Breast epithelium (tissue), 4 donors: ENCODE data around the gene ISYNA1. TPM values are rescaled to one million over a fixed set of nuclear protein-coding genes. Genes with fewer than 3 reads are reported as not detected.

Experiments used
- DNase-seq, 2 donors: peaks; one replicate each; pipeline ENCODE4 v3.0.0-alpha.2; 2019; ENCODE audit warnings: low spot score in 2 of 2
- H3K27ac ChIP-seq, 2 donors: fragments of 200-600 bp; sonication (generic) in 1 of 2; one replicate each; pipeline ENCODE4 v1.5.1; 2016 to 2019; ENCODE audit warnings: mild to moderate bottlenecking in 1 of 2
- H3K27me3 ChIP-seq, 2 donors: fragments of 200-600 bp; sonication (generic) in 1 of 2; one replicate each; pipeline versions ENCODE4 v1.5.1 to v1.6.0; 2017 to 2019; ENCODE audit warnings: control low read depth in 1 of 2, mild to moderate bottlenecking in 1 of 2
- H3K36me3 ChIP-seq: fragments of 200-600 bp; one replicate; pipeline ENCODE4 v1.5.1; 2019
- H3K4me1 ChIP-seq, 2 donors: fragments of 200-600 bp; sonication (generic); one replicate each; pipeline ENCODE4 v1.5.1; 2016 to 2019; ENCODE audit warnings: control low read depth in 1 of 2
- H3K4me3 ChIP-seq, 3 donors: fragments of 200-600 bp; sonication (generic); 1 replicate in 2 of 3; 2 replicates in 1 of 3; pipeline ENCODE4 v1.5.1; 2016 to 2019; ENCODE audit warnings: mild to moderate bottlenecking in 3 of 3, moderate library complexity in 2 of 3
- H3K9me3 ChIP-seq, 2 donors: fragments of 200-600 bp; sonication (generic) in 1 of 2; one replicate each; pipeline ENCODE4 v1.5.1; 2016 to 2019; ENCODE audit warnings: control low read depth in 1 of 2
- CTCF ChIP-seq, 3 donors: fragments of 450-650 bp; IDR thresholded peaks; one replicate each; pipeline ENCODE4 v1.5.1; 2016 to 2017; ENCODE audit warnings: antibody characterized with exemption in 3 of 3, mild to moderate bottlenecking in 3 of 3, moderate library complexity in 3 of 3
- POLR2A ChIP-seq: fragments of 450-650 bp; IDR thresholded peaks from one replicate; pipeline ENCODE4 v1.6.1; 2016; ENCODE audit warnings: antibody characterized with exemption, mild to moderate bottlenecking, moderate library complexity
- POLR2AphosphoS5 ChIP-seq, 3 donors: sonication (generic); formaldehyde crosslinking; IDR thresholded peaks; one replicate each; pipeline ENCODE4 v1.6.1; 2017; ENCODE audit warnings: antibody characterized with exemption in 3 of 3
- intact Hi-C: fragments of 100-400 bp; cut with DNase I; formaldehyde crosslinking; loops from one replicate; pipeline ENCODE4 v1.15.1; 2023; ENCODE audit warnings: low total_unique reads
- total RNA-seq, 3 donors: library from RNA; depleted of rRNA; stranded (reverse); fragments of >200 nt; gene quantifications; one replicate each; pipeline ENCODE4 v1.1.0, GENCODE V29; 2016

ISYNA1 gene
- total RNA-seq, 3 donors from 2014 or later: 7.4 to 42.9 (median 40.2) TPM

GRCh38 chr19:18384775-18385174, 53.2 kb downstream of the ISYNA1 start:
- no peaks in the 10 kb centered on the region for H3K9me3 ChIP-seq
- no peaks in the 10 kb centered on the region for H3K36me3 ChIP-seq
- no peak for TF ChIP-seq POLR2AphosphoS5 (IDR thresholded peaks at IDR 0.05)
- no peak for TF ChIP-seq POLR2A
- TF ChIP-seq CTCF (IDR thresholded peaks at IDR 0.05): no peak
- H3K27ac ChIP-seq: no peak overlapping the region
- H3K4me3 ChIP-seq: no peak overlapping the region
- H3K4me1 ChIP-seq: no peaks in the 10 kb centered on the region
- no peak for DNase-seq
- intact Hi-C loops: loop anchor here (10.0 kb wide), 1 partner anchor 1850 kb away; no protein-coding TSS in a partner anchor
- H3K27me3 ChIP-seq: no peaks in the 10 kb centered on the region

Other genes with a start within 250 kb of the ISYNA1 start
- 10 to 100 TPM; 24.3 to 41.3 (median 37.1) TPM for gene MPV17L2, start 244.9 kb downstream of the ISYNA1 start, total RNA-seq
- 1 to 10 TPM in 2 of 3 donors, under 1 TPM in 1; 0.66 to 1.2 (median 1.1) TPM for gene RAB3A, start 234.1 kb downstream of the ISYNA1 start, total RNA-seq
- 1 to 10 TPM in 1 of 3 donors, under 1 TPM in 1, not detected in 1; 0.33 to 1.3 TPM for gene PDE4C, start 211.7 kb downstream of the ISYNA1 start, total RNA-seq
- 10 to 100 TPM in 1 of 3 donors, 1 to 10 TPM in 2; 7.0 to 16.6 (median 9.5) TPM for gene IQCN, start 163.7 kb downstream of the ISYNA1 start, total RNA-seq
- 100 to 1,000 TPM; 325 to 833 (median 602) TPM for gene JUND, start 156.5 kb downstream of the ISYNA1 start, total RNA-seq
- gene LSM4, start 115.1 kb downstream of the ISYNA1 start, total RNA-seq: 100 to 1,000 TPM in 2 of 3 donors, 10 to 100 TPM in 1; 83.0 to 122 (median 120) TPM
- gene PGPEP1, start 97.5 kb downstream of the ISYNA1 start, total RNA-seq: 10 to 100 TPM; 22.5 to 29.2 (median 25.9) TPM
- gene GDF15, start 52.0 kb downstream of the ISYNA1 start, total RNA-seq: 10 to 100 TPM in 1 of 3 donors, 1 to 10 TPM in 2; 2.7 to 60.3 (median 9.2) TPM
- 10 to 100 TPM in 1 of 3 donors, 1 to 10 TPM in 2; 3.9 to 27.2 (median 7.2) TPM for gene LRRC25, start 40.5 kb downstream of the ISYNA1 start, total RNA-seq
- gene SSBP4, start 18.7 kb downstream of the ISYNA1 start, total RNA-seq: 10 to 100 TPM; 29.4 to 71.8 (median 46.7) TPM
- 10 to 100 TPM; 13.0 to 22.3 (median 15.7) TPM for gene ELL, start 83.9 kb upstream of the ISYNA1 start, total RNA-seq
- 100 to 1,000 TPM; 214 to 336 (median 294) TPM for gene FKBP8, start 105.4 kb upstream of the ISYNA1 start, total RNA-seq
- 100 to 1,000 TPM in 2 of 3 donors, 10 to 100 TPM in 1; 92.6 to 140 (median 139) TPM for gene KXD1, start 119.7 kb upstream of the ISYNA1 start, total RNA-seq
- gene UBA52, start 133.7 kb upstream of the ISYNA1 start, total RNA-seq: 100 to 1,000 TPM; 729 to 865 (median 831) TPM
- gene REX1BD, start 150.7 kb upstream of the ISYNA1 start, total RNA-seq: 100 to 1,000 TPM in 2 of 3 donors, 10 to 100 TPM in 1; 99.8 to 117 (median 111) TPM
- gene CRLF1, start 168.7 kb upstream of the ISYNA1 start, total RNA-seq: 10 to 100 TPM in 2 of 3 donors, 1 to 10 TPM in 1; 5.6 to 68.6 (median 21.0) TPM
- gene TMEM59L, start 174.7 kb upstream of the ISYNA1 start, total RNA-seq: 1 to 10 TPM in 2 of 3 donors, not detected in 1; 1.2 to 2.3 TPM
- 10 to 100 TPM in 2 of 3 donors, 1 to 10 TPM in 1; 7.0 to 18.1 (median 14.7) TPM for gene KLHL26, start 198.9 kb upstream of the ISYNA1 start, total RNA-seq
- 1 to 10 TPM; 4.8 to 6.1 (median 5.9) TPM for gene CRTC1, start 245.5 kb upstream of the ISYNA1 start, total RNA-seq